Caco-2 (cell line): ENCODE data around the gene CRTC2. TPM values are rescaled to one million over a fixed set of nuclear protein-coding genes. Genes with fewer than 3 reads are reported as not detected.

Source experiments
- BruUV-seq: library from RNA; stranded (reverse); fragments of 400-500 nt; replicated peaks from 2 replicates; lab custom pipeline; 2021; lab: Mats Ljungman, UMichigan
- CTCF ChIA-PET: fragments of 300-600 bp; sonication (Branson Sonifier 250); formaldehyde crosslinking; loops from one replicate; lab custom pipeline; 2022; ENCODE audit warnings: antibody characterized with exemption; lab: Charles Lee
- POLR2A ChIA-PET: fragments of 300-600 bp; sonication (Branson Sonifier 250); formaldehyde crosslinking; loops from one replicate; lab custom pipeline; 2022; ENCODE audit warnings: antibody characterized with exemption; lab: Charles Lee
- DNase-seq, 2 experiments: peaks; one replicate each; pipeline versions ENCODE4 v3.0.0 to v3.0.0-alpha.2; 2020 to 2022
- H3K27me3 ChIP-seq: replicated peaks from 2 replicates; pipeline ENCODE4 v1.6.0; 2011; ENCODE audit warnings: low read length; ENCODE audit not compliant: control insufficient read depth, insufficient read depth
- H3K36me3 ChIP-seq: 2 replicates; pipeline ENCODE4 v1.5.1; 2011; ENCODE audit warnings: low read length; ENCODE audit not compliant: control insufficient read depth, insufficient read depth
- H3K4me1 ChIP-seq: fragments of 250-450 bp; sonication (Bioruptor Pico); 2 replicates; pipeline ENCODE4 v1.5.1; 2020; ENCODE audit warnings: mild to moderate bottlenecking
- H3K4me3 ChIP-seq: 2 replicates; pipeline ENCODE4 v1.5.1; 2011; ENCODE audit warnings: low read depth, mild to moderate bottlenecking, control low read depth, low read length
- H3K9me3 ChIP-seq: fragments of 250-450 bp; sonication (Bioruptor Pico); 2 replicates; pipeline ENCODE4 v1.5.1; 2020; ENCODE audit warnings: mild to moderate bottlenecking, moderate library complexity
- H3K27ac Mint-ChIP-seq: one replicate; pipeline ENCODE4 v1.8.0; 2022; ENCODE audit warnings: mixed read lengths; ENCODE audit not compliant: unreplicated experiment
- H3K27me3 Mint-ChIP-seq: one replicate; pipeline ENCODE4 v1.8.0; 2022; ENCODE audit warnings: mixed read lengths; ENCODE audit not compliant: insufficient read depth, unreplicated experiment
- H3K36me3 Mint-ChIP-seq: one replicate; pipeline ENCODE4 v1.8.0; 2022; ENCODE audit warnings: mild to moderate bottlenecking, mixed read lengths; ENCODE audit not compliant: insufficient read depth, unreplicated experiment
- H3K4me1 Mint-ChIP-seq: one replicate; pipeline ENCODE4 v1.8.0; 2022; ENCODE audit warnings: low read depth, mixed read lengths; ENCODE audit not compliant: unreplicated experiment
- H3K4me3 Mint-ChIP-seq: one replicate; pipeline ENCODE4 v1.8.0; 2022; ENCODE audit warnings: mild to moderate bottlenecking, moderate library complexity, mixed read lengths; ENCODE audit not compliant: unreplicated experiment
- H3K9me3 Mint-ChIP-seq: one replicate; pipeline ENCODE4 v1.8.0; 2022; ENCODE audit warnings: mixed read lengths; ENCODE audit not compliant: unreplicated experiment
- intact Hi-C: fragments of 100-400 bp; cut with micrococcal nuclease; formaldehyde crosslinking; loops from one replicate; pipeline ENCODE4 v1.10.0; 2022; ENCODE audit not compliant: unreplicated experiment
- total RNA-seq: library from RNA; stranded (reverse); gene quantifications from 2 replicates; pipeline ENCODE4 v1.2.3, GENCODE V29; 2022
- TF ChIP-seq, protein P1 (sequence below), 2 experiments: fragments of 200-600 bp in 1 of 2; IDR thresholded peaks; 1 replicate in 1 of 2; 2 replicates in 1 of 2; pipeline versions ENCODE4 v1.5.1 to v1.8.0; 2011 to 2022; ENCODE audit warnings: antibody characterized with exemption in 1 of 2, control low read depth in 1 of 2, inconsistent platforms in 1 of 2, low read depth in 1 of 2, low read length in 1 of 2, mild to moderate bottlenecking in 1 of 2, moderate library complexity in 1 of 2; ENCODE audit not compliant: insufficient read depth in 1 of 2, severe bottlenecking in 1 of 2, unreplicated experiment in 1 of 2

The CRTC2 gene
- total RNA-seq, 1 experiment from 2014 or later = 24.4 TPM

GRCh38 chr1:153978274-153978909, 20.0 kb upstream of the CRTC2 start:
- Mint-ChIP-seq H3K27me3 (no peaks in the 10 kb centered on the region), H3K4me3 (peak overlapping the region; percentile 95), H3K27ac (peak overlapping the region; percentile 92), H3K4me1 (peaks cover 6% of the 10 kb centered on the region), H3K9me3 (no peaks in the 10 kb centered on the region), H3K36me3 (peaks cover 40% of the 10 kb centered on the region)
- no TSS peak for BruUV-seq
- intact Hi-C loops = no loop called here
- TF ChIP-seq, protein P1, sequence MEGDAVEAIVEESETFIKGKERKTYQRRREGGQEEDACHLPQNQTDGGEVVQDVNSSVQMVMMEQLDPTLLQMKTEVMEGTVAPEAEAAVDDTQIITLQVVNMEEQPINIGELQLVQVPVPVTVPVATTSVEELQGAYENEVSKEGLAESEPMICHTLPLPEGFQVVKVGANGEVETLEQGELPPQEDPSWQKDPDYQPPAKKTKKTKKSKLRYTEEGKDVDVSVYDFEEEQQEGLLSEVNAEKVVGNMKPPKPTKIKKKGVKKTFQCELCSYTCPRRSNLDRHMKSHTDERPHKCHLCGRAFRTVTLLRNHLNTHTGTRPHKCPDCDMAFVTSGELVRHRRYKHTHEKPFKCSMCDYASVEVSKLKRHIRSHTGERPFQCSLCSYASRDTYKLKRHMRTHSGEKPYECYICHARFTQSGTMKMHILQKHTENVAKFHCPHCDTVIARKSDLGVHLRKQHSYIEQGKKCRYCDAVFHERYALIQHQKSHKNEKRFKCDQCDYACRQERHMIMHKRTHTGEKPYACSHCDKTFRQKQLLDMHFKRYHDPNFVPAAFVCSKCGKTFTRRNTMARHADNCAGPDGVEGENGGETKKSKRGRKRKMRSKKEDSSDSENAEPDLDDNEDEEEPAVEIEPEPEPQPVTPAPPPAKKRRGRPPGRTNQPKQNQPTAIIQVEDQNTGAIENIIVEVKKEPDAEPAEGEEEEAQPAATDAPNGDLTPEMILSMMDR (IDR thresholded peaks at IDR 0.05; ENCODE audit: insufficient read depth in 1 of 2, low read depth in 1 of 2, low read length in 1 of 2, severe bottlenecking in 1 of 2, unreplicated experiment in 1 of 2) = no peak
- CTCF ChIA-PET = interaction anchor here (0.8 to 2.5 kb wide), 6 partner anchors 9 to 402 kb away, joined by 3 to 13 read pairs (median 4); partner anchors contain the start of genes CREB3L4, GATAD2B and RPS27
- peaks cover 8% of the 10 kb centered on the region for H3K4me1 ChIP-seq
- DNase-seq = no peak
- peak overlapping the region; percentile 84 for H3K4me3 ChIP-seq
- no peaks in the 10 kb centered on the region for H3K9me3 ChIP-seq
- H3K27me3 ChIP-seq = no peaks in the 10 kb centered on the region
- no peaks in the 10 kb centered on the region; the same call in 1 of the 2 replicates for H3K36me3 ChIP-seq
- POLR2A ChIA-PET = interaction anchor here (0.6 to 4.0 kb wide), 7 partner anchors 8 to 345 kb away, joined by 3 to 105 read pairs (median 7); partner anchors contain the start of genes CHTOP, CREB3L4, CRTC2 and RAB13

DNA sequence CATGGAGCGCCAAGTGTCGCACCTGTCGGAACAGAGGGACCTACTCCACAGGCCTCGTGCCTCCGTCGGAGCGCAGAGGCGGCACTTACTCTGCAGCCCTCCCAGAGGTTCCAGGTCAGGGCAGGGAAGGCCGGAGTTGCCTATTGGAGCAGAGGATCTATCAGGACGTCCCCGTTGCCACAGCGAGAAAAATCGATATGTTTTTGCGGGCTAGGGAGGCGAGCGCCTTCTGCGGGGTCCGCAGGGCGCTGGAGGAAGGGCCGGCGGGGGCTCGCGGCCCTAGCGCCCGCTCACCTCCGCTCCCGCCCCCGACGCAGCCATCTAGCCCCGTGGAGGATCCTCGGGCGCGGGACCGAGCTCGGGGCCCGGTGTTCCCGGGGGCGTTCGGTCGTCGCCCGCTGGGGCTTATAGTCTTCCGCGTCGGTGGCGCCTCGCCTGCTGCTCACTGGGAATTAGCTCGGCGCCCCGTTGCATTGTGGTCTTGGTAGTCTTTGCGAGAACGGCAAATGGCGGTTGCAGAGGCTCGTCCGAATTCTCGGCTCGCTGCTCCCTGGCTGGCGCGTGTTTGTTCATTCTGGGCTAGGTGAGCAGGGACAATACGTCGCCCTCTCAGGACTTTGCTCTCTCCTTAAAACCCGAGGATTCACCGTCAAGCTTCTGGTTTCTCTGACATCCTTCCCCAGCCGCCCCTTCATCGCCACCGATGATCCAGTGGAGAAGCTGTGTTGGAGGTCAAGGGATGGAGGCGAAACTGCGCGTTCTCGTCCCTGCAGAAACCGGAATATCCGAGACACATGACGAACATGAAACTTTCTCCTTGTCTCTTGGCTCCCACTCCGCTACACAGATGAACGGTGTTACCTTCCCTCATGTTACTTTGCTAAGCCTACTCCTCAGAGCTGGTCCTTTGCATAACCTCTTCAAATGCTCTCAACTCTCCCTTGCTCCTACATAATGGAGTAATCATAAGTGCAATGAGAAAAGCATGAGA, 19.1 kb upstream of the CRTC2 start, which contains the start of gene JTB:
Gene JTB (minus strand): TSS at position 425 of the 991 bp plus-strand sequence. CDS start 422 bp downstream, at position 3.
- H3K4me1 ChIP-seq = peaks cover 8% of the 10 kb centered on the region
- peaks cover 43% of the 10 kb centered on the region for H3K36me3 Mint-ChIP-seq
- H3K9me3 Mint-ChIP-seq = no peaks in the 10 kb centered on the region
- no peaks in the 10 kb centered on the region for H3K27me3 Mint-ChIP-seq
- H3K36me3 ChIP-seq = no peaks in the 10 kb centered on the region; the same call in 1 of the 2 replicates
- CTCF ChIA-PET = interaction anchor here (0.6 to 2.5 kb wide), 9 partner anchors 9 to 401 kb away, joined by 3 to 13 read pairs (median 5); partner anchors contain the start of genes CREB3L4, CRTC2, GATAD2B and RAB13
- H3K9me3 ChIP-seq = no peaks in the 10 kb centered on the region
- TF ChIP-seq, protein P1 (IDR thresholded peaks at IDR 0.05; ENCODE audit: insufficient read depth in 1 of 2, low read depth in 1 of 2, low read length in 1 of 2, severe bottlenecking in 1 of 2, unreplicated experiment in 1 of 2) = no peak
- no peaks in the 10 kb centered on the region for H3K27me3 ChIP-seq
- H3K27ac Mint-ChIP-seq = peak within 1 kb of the TSS; percentile 92
- POLR2A ChIA-PET = interaction anchor here (0.6 to 4.0 kb wide), 15 partner anchors 9 to 411 kb away, joined by 3 to 105 read pairs (median 6); partner anchors contain the start of genes CHTOP, CREB3L4, CRTC2 and INTS3
- BruUV-seq = TSS peak; percentile 85
- H3K4me1 Mint-ChIP-seq = peaks cover 6% of the 10 kb centered on the region
- peak; percentile 86 for DNase-seq
- H3K4me3 ChIP-seq = peak within 1 kb of the TSS; percentile 84
- intact Hi-C loops = loop anchor here (1.0 kb wide), 2 partner anchors 9 to 10 kb away; partner anchors contain the start of genes CREB3L4 and RAB13
- H3K4me3 Mint-ChIP-seq = peak within 1 kb of the TSS; percentile 95
